Renal cortical epithelial cell (primary cell): Measurements from ENCODE around the gene SNX30. TPM values are rescaled to one million over a fixed set of nuclear protein-coding genes. Genes with fewer than 3 reads are reported as not detected.

Experiments used
- DNase-seq: peaks from one replicate; pipeline ENCODE4 v3.0.0-alpha.2; 2011; ENCODE audit warnings: low read depth
- total RNA-seq: library from RNA; depleted of rRNA; stranded (reverse); fragments of >200 nt; gene quantifications from 2 replicates; pipeline ENCODE4 v1.2.3, GENCODE V29; 2014

Gene SNX30
- total RNA-seq, 1 donor from 2014 or later, result 61.9 TPM

DNA sequence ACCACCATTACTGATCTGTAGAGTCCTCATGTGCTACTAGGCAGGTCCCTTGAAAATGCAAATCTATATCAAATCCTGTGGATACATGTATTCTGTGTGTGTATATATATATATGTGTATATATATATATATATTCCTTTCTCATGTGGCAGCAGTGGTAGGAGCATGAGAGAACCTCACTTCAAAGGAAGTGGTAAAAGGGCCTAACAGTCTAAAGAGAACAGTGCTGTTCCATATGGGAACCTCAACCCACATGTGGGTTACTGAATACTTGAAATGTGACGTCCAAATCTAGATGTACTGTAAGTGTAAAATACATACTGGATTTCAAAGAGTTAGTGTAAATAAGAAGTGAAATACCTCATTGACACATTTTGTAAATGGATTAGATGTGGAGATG is 134.8 kb downstream of the SNX30 start:
- no peak for DNase-seq

- DNase-seq, result no peak
These were observed 135.8 kb downstream of the SNX30 start for GRCh38 chr9:112886351-112886750.

DNA sequence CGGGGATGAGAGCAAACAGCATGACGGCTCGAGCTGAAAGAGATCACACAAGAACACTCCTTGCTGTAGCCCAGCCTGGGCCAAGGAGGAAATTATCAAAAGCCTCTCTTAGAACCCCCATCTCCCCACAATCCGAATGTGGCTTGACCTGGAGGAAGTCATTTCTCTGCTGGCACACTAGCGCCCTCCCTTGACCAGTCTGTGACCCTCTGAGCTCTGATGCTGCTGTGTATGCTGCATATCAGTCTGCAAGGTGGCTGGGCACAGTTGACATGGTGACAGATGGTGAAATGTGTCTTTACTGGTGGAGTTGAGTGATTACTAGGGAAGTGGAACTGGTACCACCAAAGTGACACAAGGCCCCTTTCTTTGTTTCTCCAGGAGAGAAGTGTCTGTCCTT is 136.8 kb downstream of the SNX30 start:
- DNase-seq, result no peak

- no peak for DNase-seq
These were observed 139.8 kb downstream of the SNX30 start, which contains the start of gene SLC46A2 for GRCh38 chr9:112890106-112891081. Gene SLC46A2, minus strand, starts transcription at chr9:112890876. Its CDS starts 195 bp downstream, at chr9:112890681.

GRCh38 chr9:112891521-112891920 is 141.0 kb downstream of the SNX30 start:
- no peak for DNase-seq

- DNase-seq, result no peak
These were observed 142.4 kb downstream of the SNX30 start for GRCh38 chr9:112892981-112893380.

DNA sequence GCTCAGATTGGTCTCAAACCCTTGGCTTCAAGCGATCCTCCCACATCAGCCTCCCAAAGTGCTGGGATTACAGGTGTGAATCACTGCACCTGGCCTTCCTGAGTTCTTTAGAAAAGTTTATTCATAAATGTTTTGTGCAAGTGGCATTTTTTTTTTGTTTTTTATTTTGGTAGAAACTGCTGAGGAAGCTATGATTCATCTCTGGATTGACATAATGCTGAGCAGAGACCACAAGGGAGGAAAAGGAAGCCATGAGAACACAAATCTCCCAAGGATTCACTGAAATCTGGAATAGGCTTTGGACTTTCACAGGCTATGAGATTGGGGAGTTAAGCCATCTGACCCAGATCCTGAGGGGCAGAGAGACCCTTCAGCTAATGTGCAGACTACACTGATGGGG is 143.5 kb downstream of the SNX30 start:
- no peak for DNase-seq

DNA sequence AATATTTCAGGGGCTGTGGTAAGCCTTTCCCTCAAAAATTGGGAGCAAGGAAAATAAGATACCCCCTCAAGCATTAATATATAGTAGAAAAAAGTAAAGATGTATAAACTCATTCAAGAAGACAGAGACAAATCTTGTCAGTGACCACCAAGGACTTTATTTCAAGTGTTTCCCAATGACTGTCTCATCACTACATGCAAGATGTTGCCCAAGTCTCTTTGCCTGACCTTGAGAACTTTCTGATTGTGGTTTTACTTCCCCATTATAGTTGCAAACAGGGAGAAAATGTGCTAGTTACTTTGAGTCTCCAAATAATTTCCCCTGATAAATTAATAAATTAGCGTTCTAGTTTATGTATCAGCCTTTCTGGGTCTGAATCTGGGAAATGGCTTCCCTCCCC is 144.1 kb downstream of the SNX30 start:
- no peak for DNase-seq

GRCh38 chr9:112896131-112896530 is 145.6 kb downstream of the SNX30 start:
- DNase-seq, result no peak

DNA sequence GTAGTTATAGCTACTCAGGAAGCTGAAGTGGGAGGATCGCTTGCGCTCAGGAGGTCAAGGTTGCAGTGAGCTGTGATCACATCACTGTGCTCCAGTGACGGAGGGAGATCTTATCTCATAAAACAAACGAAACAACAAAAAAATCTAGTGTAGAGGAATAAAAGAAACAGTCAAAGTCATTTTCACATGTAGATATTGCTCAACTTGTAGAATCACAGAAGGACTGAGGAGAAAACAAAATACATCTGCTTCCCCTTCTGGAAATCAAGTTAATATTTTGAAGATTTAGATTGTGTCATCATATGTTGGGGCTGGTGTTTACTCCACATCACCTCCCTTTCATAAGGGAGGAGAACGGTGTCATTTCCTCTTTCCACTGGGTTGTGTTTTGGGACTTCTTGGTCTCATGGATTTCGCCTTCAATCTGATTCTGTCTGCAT is 148.3 kb downstream of the SNX30 start:
- DNase-seq, result no peak

DNA sequence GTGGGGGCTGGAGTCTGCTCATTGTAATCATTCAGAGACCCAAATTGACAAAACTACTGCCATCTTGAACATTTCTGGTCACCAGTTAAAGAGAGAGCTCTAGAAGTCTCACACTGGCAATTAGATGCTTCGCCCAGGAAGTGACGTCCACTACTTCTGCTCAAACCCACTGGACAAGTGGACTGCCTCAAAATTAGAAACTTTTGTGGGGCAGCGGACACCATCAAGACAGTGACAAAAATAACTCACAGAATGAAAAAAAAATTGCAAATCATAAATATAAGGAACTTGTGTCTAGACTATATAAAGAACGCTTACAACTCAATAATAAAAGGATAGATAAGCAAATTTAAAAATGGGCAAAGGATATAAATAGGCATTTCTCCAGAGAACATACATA is 149.9 kb downstream of the SNX30 start:
- DNase-seq, result no peak

DNA sequence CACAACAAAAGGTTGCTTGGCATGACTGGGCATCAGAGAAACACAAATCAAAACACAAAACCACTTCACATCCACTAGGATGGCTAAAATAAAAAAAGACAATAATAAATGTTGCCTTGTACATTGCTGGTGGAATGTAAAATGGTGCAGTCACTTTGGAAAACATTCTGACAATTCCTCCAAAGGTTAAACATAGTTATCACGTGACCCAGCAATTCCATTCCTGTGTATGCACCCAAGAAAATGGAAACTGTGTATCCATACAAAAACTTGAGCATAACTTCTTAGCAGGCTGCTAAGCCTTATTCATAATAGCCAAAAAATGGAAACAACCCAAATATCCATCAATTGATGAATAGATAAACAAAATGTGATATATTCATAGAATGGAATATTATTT is 150.3 kb downstream of the SNX30 start:
- DNase-seq, result no peak

- DNase-seq, result peak; percentile 56
These were observed 154.5 kb downstream of the SNX30 start for GRCh38 chr9:112905084-112905483.

- DNase-seq, result no peak
These were observed 161.2 kb downstream of the SNX30 start for GRCh38 chr9:112911736-112912135.

GRCh38 chr9:112912636-112913035 is 162.1 kb downstream of the SNX30 start:
- no peak for DNase-seq

DNA sequence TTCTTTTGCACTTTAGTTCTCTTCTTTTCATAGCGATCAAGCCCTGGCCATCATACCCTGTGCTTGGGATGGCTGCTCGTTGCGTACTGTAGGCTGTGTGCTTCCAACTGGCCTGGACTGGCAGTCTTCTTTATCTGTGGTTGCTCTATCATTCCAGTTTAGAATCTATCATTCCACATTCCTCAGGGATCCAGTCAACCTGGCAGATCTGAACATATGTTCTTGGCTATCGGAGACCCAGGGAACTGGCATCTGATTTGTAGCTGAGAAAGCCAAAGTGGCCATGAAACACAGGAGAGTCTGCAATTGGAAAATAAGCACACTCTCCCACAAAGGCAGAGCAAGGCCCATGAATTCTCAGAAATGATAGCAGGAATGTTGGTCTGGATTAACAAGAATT is 162.8 kb downstream of the SNX30 start:
- DNase-seq, result no peak

- DNase-seq, result no peak
These were observed 164.0 kb downstream of the SNX30 start for GRCh38 chr9:112914524-112914923.

- peak; percentile 29 for DNase-seq
These were observed 166.8 kb downstream of the SNX30 start for GRCh38 chr9:112917047-112917986.

- no peak for DNase-seq
These were observed 167.4 kb downstream of the SNX30 start for GRCh38 chr9:112917987-112918362.

GRCh38 chr9:112921549-112921948 is 171.0 kb downstream of the SNX30 start:
- DNase-seq, result peak; percentile 53
